T-cell (primary cell): Measurements from ENCODE around the gene FCRLA. TPM values are rescaled to one million over a fixed set of nuclear protein-coding genes. Genes with fewer than 3 reads are reported as not detected.
A peak's percentile ranks its signal among the peaks of the same experiment; 100 is the strongest.

ENCODE experiments used
- ATAC-seq, 4 experiments: fragments of 200-7000 bp in 3 of 4; fragments of 150-1000 bp in 1 of 4; cut with Tn5 transposase; replicated peaks in 1 of 4; 1 replicate in 3 of 4; 2 replicates in 1 of 4; pipeline ENCODE4 v1.10.0; 2021; ENCODE audit warnings: moderate library complexity in 3 of 4, mild to moderate bottlenecking in 2 of 4, moderate number of reproducible peaks in 1 of 4
- CTCF ChIA-PET, 2 donors: fragments of 300-600 bp; sonication (Branson Sonifier 250); formaldehyde crosslinking; loops; one replicate each; lab custom pipeline; 2022; ENCODE audit warnings: antibody characterized with exemption in 2 of 2; lab: Charles Lee
- POLR2A ChIA-PET, 2 donors: fragments of 300-600 bp; sonication (Branson Sonifier 250); formaldehyde crosslinking; loops; one replicate each; lab custom pipeline; 2022; ENCODE audit warnings: antibody characterized with exemption in 2 of 2; lab: Charles Lee
- DNase-seq, 35 experiments: peaks; one replicate each; pipeline versions ENCODE4 v3.0.0 to v3.0.0-alpha.2; 2013 to 2023
- H3K27ac ChIP-seq: one replicate; pipeline ENCODE4 v1.5.1; 2013; ENCODE audit warnings: low read length
- H3K27me3 ChIP-seq, 2 experiments: replicated peaks in 1 of 2; 1 replicate in 1 of 2; 2 replicates in 1 of 2; pipeline versions ENCODE4 v1.6.1 to v1.7.0; 2013; ENCODE audit warnings: low read length in 1 of 2, mixed read lengths in 1 of 2; ENCODE audit not compliant: control insufficient read depth in 2 of 2, insufficient read depth in 2 of 2; ENCODE audit errors: extremely low read depth in 1 of 2
- H3K36me3 ChIP-seq, 2 donors: 1 replicate in 1 of 2; 2 replicates in 1 of 2; pipeline versions ENCODE4 v1.6.1 to v1.7.0; 2013; ENCODE audit warnings: low read length in 1 of 2; ENCODE audit not compliant: control insufficient read depth in 2 of 2, insufficient read depth in 1 of 2; ENCODE audit errors: extremely low read depth in 1 of 2
- H3K4me1 ChIP-seq, 2 experiments: 1 replicate in 1 of 2; 2 replicates in 1 of 2; pipeline versions ENCODE4 v1.6.1 to v1.7.0; 2013; ENCODE audit warnings: low read length in 2 of 2, mixed read lengths in 1 of 2; ENCODE audit not compliant: insufficient read depth in 2 of 2, control insufficient read depth in 1 of 2; ENCODE audit errors: extremely low read depth in 1 of 2
- H3K4me3 ChIP-seq, 2 donors: 1 replicate in 1 of 2; 2 replicates in 1 of 2; pipeline versions ENCODE4 v1.5.1 to v1.7.0; 2013; ENCODE audit warnings: mild to moderate bottlenecking in 2 of 2, low read length in 1 of 2, moderate library complexity in 1 of 2; ENCODE audit not compliant: control insufficient read depth in 1 of 2; ENCODE audit errors: extremely low read depth in 1 of 2
- H3K9me3 ChIP-seq: 2 replicates; pipeline ENCODE4 v1.7.0; 2013
- H3K27ac Mint-ChIP-seq, 2 donors: one replicate each; pipeline ENCODE4 v1.8.0; 2020 to 2021; ENCODE audit warnings: mild to moderate bottlenecking in 2 of 2, mixed read lengths in 2 of 2
- H3K27me3 Mint-ChIP-seq, 2 donors: one replicate each; pipeline ENCODE4 v1.8.0; 2021 to 2022; ENCODE audit warnings: mixed read lengths in 2 of 2
- H3K36me3 Mint-ChIP-seq: one replicate; pipeline ENCODE4 v1.8.0; 2021; ENCODE audit warnings: mixed read lengths
- H3K4me1 Mint-ChIP-seq, 3 donors: one replicate each; pipeline ENCODE4 v1.8.0; 2020 to 2022; ENCODE audit warnings: mixed read lengths in 3 of 3, mild to moderate bottlenecking in 1 of 3
- H3K4me3 Mint-ChIP-seq, 3 donors: one replicate each; pipeline ENCODE4 v1.8.0; 2020 to 2022; ENCODE audit warnings: mild to moderate bottlenecking in 3 of 3, mixed read lengths in 3 of 3, moderate library complexity in 3 of 3
- H3K9me3 Mint-ChIP-seq, 3 donors: one replicate each; pipeline ENCODE4 v1.8.0; 2020 to 2022; ENCODE audit warnings: mixed read lengths in 3 of 3
- WGBS: methylation state at CpG from one replicate; pipeline ENCODE4 v1.1.5; 2013; ENCODE audit warnings: missing lambda C conversion rate; ENCODE audit not compliant: insufficient coverage; 5-methylcytosine and 5-hydroxymethylcytosine counted together
- total RNA-seq, 35 experiments: library from RNA in 6 of 35; stranded (reverse) in 6 of 35; fragments of 120-200 nt in 1 of 35; gene quantifications; one replicate each; pipeline versions ENCODE4 v1.2.1 to v1.2.4 and lab custom pipeline; 2013 to 2026

The FCRLA gene
- total RNA-seq, 5 donors from 2014 or later (not counting 1 experiment from before 2014, with no cell fraction given), result 0.68 to 6.5 (median 2.7) TPM

GRCh38 chr1:161743231-161743630 is 36.2 kb downstream of the FCRLA start:
- Mint-ChIP-seq H3K4me1 (peaks cover 34 to 48% (median 38%) of the 10 kb centered on the region in 3 donors), H3K9me3 (no peaks in the 10 kb centered on the region), H3K4me3 (no peak overlapping the region), H3K36me3 (no peaks in the 10 kb centered on the region), H3K27ac (no peak overlapping the region), H3K27me3 (peaks cover 3% of the 10 kb centered on the region in 2 donors)
- no peaks in the 10 kb centered on the region for H3K27me3 ChIP-seq
- no peak overlapping the region for H3K27ac ChIP-seq
- peaks cover 0 to 26% of the 10 kb centered on the region in 2 experiments for H3K4me1 ChIP-seq
- H3K9me3 ChIP-seq, result no peaks in the 10 kb centered on the region
- WGBS, result 93% methylated on average over 9 of the region's 9 CpGs
- no peaks in the 10 kb centered on the region for H3K36me3 ChIP-seq
- H3K4me3 ChIP-seq, result no peak overlapping the region
- ChIA-PET CTCF (interaction anchor here in 1 of 2 donors (0.6 kb wide), 1 partner anchor 23 kb away, joined by 3 read pairs; no protein-coding TSS in a partner anchor), POLR2A (interaction anchor here in 1 of 2 donors (0.6 kb wide), 1 partner anchor 63 kb away, joined by 5 read pairs; no protein-coding TSS in a partner anchor)
- ATAC-seq (no peak), DNase-seq (no peak)

GRCh38 chr1:161747801-161748200 is 40.8 kb downstream of the FCRLA start:
- no peaks in the 10 kb centered on the region for H3K36me3 Mint-ChIP-seq
- no peak for DNase-seq
- H3K4me1 Mint-ChIP-seq, result peaks cover 36 to 44% (median 41%) of the 10 kb centered on the region in 3 donors
- H3K4me3 Mint-ChIP-seq, result peak overlapping the region in 1 of 3 donors; percentile 98
- Histone ChIP-seq H3K4me1 (peaks cover 0 to 14% of the 10 kb centered on the region in 2 experiments), H3K27ac (no peak overlapping the region), H3K4me3 (no peak overlapping the region), H3K9me3 (no peaks in the 10 kb centered on the region), H3K36me3 (peaks cover 0 to 9% of the 10 kb centered on the region in 2 donors), H3K27me3 (no peaks in the 10 kb centered on the region)
- no CpG with 5 or more reads among the region's 6 CpGs for WGBS
- peaks cover 3% of the 10 kb centered on the region in 2 donors for H3K27me3 Mint-ChIP-seq
- H3K9me3 Mint-ChIP-seq, result no peaks in the 10 kb centered on the region
- ChIA-PET POLR2A (no interaction called here), CTCF (no interaction called here)
- no peak for ATAC-seq
- peak overlapping the region in 1 of 2 donors; percentile 31 for H3K27ac Mint-ChIP-seq

- ChIA-PET POLR2A (interaction anchor here (0.5 to 0.9 kb wide), 5 partner anchors 8 to 365 kb away, joined by 3 to 4 read pairs (median 3); no protein-coding TSS in a partner anchor), CTCF (interaction anchor here in 1 of 2 donors (0.6 to 1.8 kb wide), 11 partner anchors 9 to 584 kb away, joined by 3 to 12 read pairs (median 4); no protein-coding TSS in a partner anchor)
- Mint-ChIP-seq H3K27me3 (peaks cover 2 to 3% of the 10 kb centered on the region in 2 donors), H3K27ac (peak within 1 kb of the TSS; percentile 96 to 98), H3K4me1 (peaks cover 43 to 44% (median 43%) of the 10 kb centered on the region in 3 donors), H3K4me3 (peak within 1 kb of the TSS; percentile 98 to 99 (median 99)), H3K36me3 (peaks cover 13% of the 10 kb centered on the region), H3K9me3 (no peaks in the 10 kb centered on the region)
- 0% methylated on average over 60 of the region's 65 CpGs for WGBS
- H3K4me1 ChIP-seq, result peaks cover 0 to 14% of the 10 kb centered on the region in 2 experiments
- H3K27ac ChIP-seq, result peak within 1 kb of the TSS; percentile 60
- peak; percentile 98 to 100 (median 99) for ATAC-seq
- peak; percentile 70 to 90 (median 81) for DNase-seq
- H3K9me3 ChIP-seq, result no peaks in the 10 kb centered on the region
- H3K36me3 ChIP-seq, result peaks cover 6 to 27% of the 10 kb centered on the region in 2 donors
- peak within 1 kb of the TSS; percentile 72 to 92 for H3K4me3 ChIP-seq
- no peaks in the 10 kb centered on the region for H3K27me3 ChIP-seq
These were observed 42.7 kb downstream of the FCRLA start, which contains the start of gene DUSP12 for GRCh38 chr1:161749509-161750407. DUSP12 (plus strand) TSS chr1:161749786; CDS start chr1:161749802, 16 bp downstream.

GRCh38 chr1:161763522-161764098 is 56.6 kb downstream of the FCRLA start:
- DNase-seq, result peak in 30 of 35 experiments; percentile 14 to 72 (median 44)
- H3K36me3 ChIP-seq, result peaks cover 0 to 6% of the 10 kb centered on the region in 2 donors
- Mint-ChIP-seq H3K4me3 (peak overlapping the region; percentile 57 to 100 (median 59)), H3K27ac (peak overlapping the region; percentile 9 to 82), H3K4me1 (peaks cover 35 to 39% (median 37%) of the 10 kb centered on the region in 3 donors), H3K36me3 (peaks cover 5% of the 10 kb centered on the region), H3K27me3 (no peaks in the 10 kb centered on the region), H3K9me3 (no peaks in the 10 kb centered on the region)
- POLR2A ChIA-PET, result no interaction called here
- peaks cover 19 to 27% of the 10 kb centered on the region in 2 experiments for H3K4me1 ChIP-seq
- no peak overlapping the region for H3K4me3 ChIP-seq
- no peaks in the 10 kb centered on the region for H3K9me3 ChIP-seq
- no peaks in the 10 kb centered on the region for H3K27me3 ChIP-seq
- WGBS, result no CpG with 5 or more reads among the region's 7 CpGs
- CTCF ChIA-PET, result interaction anchor here (1.1 to 3.1 kb wide), 3 partner anchors 14 to 273 kb away, joined by 5 to 14 read pairs (median 6); partner anchors contain the start of gene DUSP12 (in 1 of the 2)
- peak; percentile 48 to 65 (median 62) for ATAC-seq
- no peak overlapping the region for H3K27ac ChIP-seq

Other genes starting within 250 kb of the FCRLA start
- gene FCGR2A, start 201.8 kb upstream of the FCRLA start, total RNA-seq, result under 1 TPM; 0.49 to 0.80 (median 0.72) TPM
- 10 to 100 TPM in 1 of 5 donors, 1 to 10 TPM in 2, under 1 TPM in 1, not detected in 1; 0.30 to 22.7 (median 5.7) TPM for gene HSPA6, start 182.7 kb upstream of the FCRLA start, total RNA-seq
- 10 to 100 TPM in 1 of 5 donors, 1 to 10 TPM in 4; 3.8 to 43.9 (median 4.9) TPM for gene FCGR3A, start 157.4 kb upstream of the FCRLA start, total RNA-seq
- under 1 TPM in 3 of 5 donors, not detected in 2; 0.42 to 0.88 (median 0.60) TPM for gene FCGR3B, start 76.1 kb upstream of the FCRLA start, total RNA-seq
- 1 to 10 TPM in 4 of 5 donors, under 1 TPM in 1; 0.80 to 3.9 (median 1.7) TPM for gene FCGR2B, start 44.1 kb upstream of the FCRLA start, total RNA-seq
- gene FCRLB, start 14.3 kb downstream of the FCRLA start, total RNA-seq, result 1 to 10 TPM in 1 of 5 donors, under 1 TPM in 4; 0.48 to 1.1 (median 0.75) TPM
- 10 to 100 TPM; 18.9 to 33.5 (median 29.1) TPM for gene DUSP12, start 42.6 kb downstream of the FCRLA start, total RNA-seq
- 10 to 100 TPM; 18.7 to 27.6 (median 21.9) TPM for gene ATF6, start 59.1 kb downstream of the FCRLA start, total RNA-seq